Rectal smooth muscle tissue (tissue), 1 donor: ENCODE data around the gene ABLIM1.

Source experiments
- H3K27ac ChIP-seq: one replicate; pipeline ENCODE4 v1.7.0; 2013; ENCODE audit warnings: low read depth, low read length, inconsistent platforms
- H3K27me3 ChIP-seq: one replicate; pipeline ENCODE4 v1.7.0; 2013; ENCODE audit warnings: low read length; ENCODE audit not compliant: control insufficient read depth, insufficient read depth
- H3K36me3 ChIP-seq: one replicate; pipeline ENCODE4 v1.7.0; 2013; ENCODE audit warnings: low read length; ENCODE audit not compliant: control insufficient read depth, insufficient read depth
- H3K4me1 ChIP-seq: one replicate; pipeline ENCODE4 v1.7.0; 2013; ENCODE audit warnings: low read length; ENCODE audit not compliant: control insufficient read depth, insufficient read depth
- H3K4me3 ChIP-seq: one replicate; pipeline ENCODE4 v1.7.0; 2013; ENCODE audit warnings: low read length
- H3K9ac ChIP-seq: one replicate; pipeline ENCODE4 v1.7.0; 2013; ENCODE audit warnings: low read length

The ABLIM1 gene

GRCh38 chr10:114389426-114389825 is 268.6 kb downstream of the ABLIM1 start:
- Histone ChIP-seq H3K27ac (no peak overlapping the region), H3K4me1 (peaks cover 8% of the 10 kb centered on the region), H3K4me3 (no peak overlapping the region), H3K36me3 (no peaks in the 10 kb centered on the region), H3K9ac (no peak overlapping the region), H3K27me3 (no peaks in the 10 kb centered on the region)

- Histone ChIP-seq H3K4me1 (peaks cover 3% of the 10 kb centered on the region), H3K27me3 (no peaks in the 10 kb centered on the region), H3K9ac (no peak overlapping the region), H3K4me3 (no peak overlapping the region), H3K27ac (no peak overlapping the region), H3K36me3 (no peaks in the 10 kb centered on the region)
Observed at GRCh38 chr10:114388275-114388674, 269.8 kb downstream of the ABLIM1 start.

DNA sequence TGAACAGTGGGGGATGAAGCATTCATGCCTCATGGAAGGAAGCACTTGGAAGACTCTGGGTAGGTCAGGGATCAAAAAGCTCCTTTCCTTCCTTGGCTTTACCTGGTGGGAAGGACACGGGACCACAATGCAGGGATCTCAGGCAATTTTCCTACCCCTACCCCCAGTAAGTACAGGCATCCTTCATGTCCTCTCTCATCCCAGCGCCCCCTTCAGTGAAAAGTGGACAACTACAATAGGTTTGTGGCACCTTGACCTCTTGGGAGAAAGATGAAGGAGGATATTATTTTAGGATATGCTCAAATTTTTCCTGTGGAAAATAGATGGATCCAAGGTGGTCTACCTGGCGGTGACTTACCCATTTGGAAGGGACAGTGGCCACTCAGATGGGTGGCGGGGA is 270.3 kb downstream of the ABLIM1 start:
- Histone ChIP-seq H3K4me3 (no peak overlapping the region), H3K27me3 (no peaks in the 10 kb centered on the region), H3K36me3 (no peaks in the 10 kb centered on the region), H3K9ac (no peak overlapping the region), H3K27ac (no peak overlapping the region), H3K4me1 (peaks cover 3% of the 10 kb centered on the region)

DNA sequence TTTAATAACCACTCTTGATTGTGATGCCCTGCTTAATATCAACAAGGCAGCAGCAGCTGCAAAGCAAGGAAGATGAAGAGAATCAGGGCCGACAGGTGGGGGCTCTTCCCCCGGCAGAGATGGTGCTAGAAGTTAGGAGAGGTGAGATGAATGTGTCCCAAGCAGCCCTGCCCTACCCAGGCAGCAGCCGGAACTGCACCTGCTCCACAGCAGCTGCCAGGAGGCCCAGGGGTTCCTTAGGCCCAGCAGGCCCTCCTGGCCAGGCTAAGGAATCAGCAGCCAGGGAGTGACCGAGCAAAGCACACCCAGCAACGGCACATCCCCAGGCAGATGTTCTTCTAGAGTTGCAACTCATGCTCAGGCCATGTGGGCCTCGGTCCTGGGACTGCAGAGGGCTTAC is 271.6 kb downstream of the ABLIM1 start:
- Histone ChIP-seq H3K9ac (no peak overlapping the region), H3K27me3 (no peaks in the 10 kb centered on the region), H3K27ac (no peak overlapping the region), H3K4me3 (no peak overlapping the region), H3K36me3 (no peaks in the 10 kb centered on the region), H3K4me1 (peaks cover 3% of the 10 kb centered on the region)

- no peaks in the 10 kb centered on the region for H3K27me3 ChIP-seq
- no peak overlapping the region for H3K27ac ChIP-seq
- H3K4me1 ChIP-seq: peaks cover 3% of the 10 kb centered on the region
- H3K36me3 ChIP-seq: no peaks in the 10 kb centered on the region
- H3K4me3 ChIP-seq: no peak overlapping the region
- H3K9ac ChIP-seq: no peak overlapping the region
Observed at GRCh38 chr10:114385557-114385956, 272.5 kb downstream of the ABLIM1 start.

DNA sequence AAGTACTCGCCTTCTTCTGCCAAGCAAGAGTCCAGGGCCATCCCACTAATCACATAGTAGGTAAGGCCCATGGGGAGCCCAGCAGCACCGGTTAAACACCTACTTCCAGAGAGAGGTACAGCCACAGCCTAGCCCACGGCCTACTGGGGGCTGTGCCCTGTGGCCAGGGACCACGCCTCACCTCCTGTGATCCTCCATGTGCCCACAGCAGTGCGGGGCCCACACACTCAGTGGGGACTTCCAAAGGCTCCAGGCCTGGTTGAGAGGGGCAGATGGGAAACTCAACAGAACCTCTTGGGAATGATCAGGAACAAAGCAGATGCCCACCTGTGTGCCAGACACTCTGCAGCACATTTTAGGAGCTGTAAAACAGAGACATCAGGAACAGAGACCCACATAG is 273.5 kb downstream of the ABLIM1 start:
- no peak overlapping the region for H3K27ac ChIP-seq
- no peaks in the 10 kb centered on the region for H3K36me3 ChIP-seq
- no peaks in the 10 kb centered on the region for H3K27me3 ChIP-seq
- no peak overlapping the region for H3K9ac ChIP-seq
- peaks cover 5% of the 10 kb centered on the region for H3K4me1 ChIP-seq
- no peak overlapping the region for H3K4me3 ChIP-seq

DNA sequence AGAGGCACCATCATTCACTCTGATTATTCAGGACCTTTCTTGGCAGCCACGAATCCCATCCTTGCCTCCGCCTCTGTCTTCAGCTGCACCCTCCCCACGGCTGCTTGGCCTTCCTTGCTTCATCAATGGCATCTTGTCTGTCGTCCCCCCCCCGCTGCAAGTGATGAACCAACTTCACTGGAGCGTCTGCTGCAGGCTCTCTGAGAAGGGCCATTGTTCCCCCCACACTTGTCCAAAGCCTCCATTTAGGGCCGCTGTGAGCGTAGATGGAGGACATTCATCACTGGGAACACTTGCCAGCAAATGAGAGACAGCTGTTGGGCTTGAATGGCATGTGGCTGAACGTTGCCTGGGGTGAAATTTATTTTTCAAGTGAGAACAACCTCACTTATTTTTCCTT is 273.9 kb downstream of the ABLIM1 start:
- no peaks in the 10 kb centered on the region for H3K36me3 ChIP-seq
- H3K4me3 ChIP-seq: no peak overlapping the region
- H3K4me1 ChIP-seq: peaks cover 5% of the 10 kb centered on the region
- no peaks in the 10 kb centered on the region for H3K27me3 ChIP-seq
- no peak overlapping the region for H3K27ac ChIP-seq
- no peak overlapping the region for H3K9ac ChIP-seq
